H1 (cell line): ENCODE data around the gene MFN1. TPM values are rescaled to one million over a fixed set of nuclear protein-coding genes. Genes with fewer than 3 reads are reported as not detected.

Experiments used
- CTCF ChIA-PET: fragments of 300-600 bp; sonication (Branson Sonifier 250); formaldehyde crosslinking; loops from one replicate; lab custom pipeline; 2021; ENCODE audit not compliant: partially characterized antibody; lab: Charles Lee
- POLR2A ChIA-PET: fragments of 300-600 bp; sonication (Branson Sonifier 250); formaldehyde crosslinking; loops from one replicate; lab custom pipeline; 2021; ENCODE audit warnings: inconsistent platforms; ENCODE audit not compliant: partially characterized antibody; lab: Charles Lee
- DNase-seq, 2 experiments: peaks; one replicate each; pipeline versions ENCODE4 v3.0.0 to v3.0.0-alpha.2; 2010 to 2022; ENCODE audit warnings: low spot score in 2 of 2, low read depth in 1 of 2, mixed read lengths in 1 of 2
- FAIRE-seq: peaks from 2 replicates; lab custom pipeline; 2011; peaks lifted over from hg19 to GRCh38; lab: Jason Lieb, UNC
- H2AFZ ChIP-seq: 2 replicates; pipeline ENCODE4 v1.8.1; 2012; ENCODE audit warnings: low read length, inconsistent platforms
- H2AK5ac ChIP-seq: 2 replicates; pipeline ENCODE4 v1.6.1; 2013; ENCODE audit warnings: low read depth, low read length
- H2BK120ac ChIP-seq: replicated peaks from 2 replicates; pipeline ENCODE3; 2013; ENCODE audit warnings: low read depth, low read length, inconsistent platforms
- H2BK12ac ChIP-seq: 2 replicates; pipeline ENCODE4 v1.6.1; 2013; ENCODE audit warnings: low read depth, low read length
- H2BK15ac ChIP-seq: 2 replicates; pipeline ENCODE4 v1.6.1; 2013; ENCODE audit warnings: low read length
- H2BK20ac ChIP-seq: 2 replicates; pipeline ENCODE4 v1.6.1; 2013; ENCODE audit warnings: low read length
- H2BK5ac ChIP-seq: 2 replicates; pipeline ENCODE4 v1.6.1; 2013; ENCODE audit warnings: low read depth, low read length
- H3K14ac ChIP-seq: 2 replicates; pipeline ENCODE4 v1.6.1; 2013; ENCODE audit warnings: inconsistent platforms; ENCODE audit not compliant: insufficient read length
- H3K18ac ChIP-seq: 2 replicates; pipeline ENCODE4 v1.6.1; 2013; ENCODE audit warnings: low read length; ENCODE audit errors: extremely low read depth
- H3K23ac ChIP-seq: 2 replicates; pipeline ENCODE4 v1.6.1; 2013; ENCODE audit warnings: inconsistent platforms; ENCODE audit not compliant: insufficient read length
- H3K23me2 ChIP-seq: 2 replicates; pipeline ENCODE4 v1.6.1; 2013; ENCODE audit warnings: low read depth, low read length
- H3K27ac ChIP-seq: 2 replicates; pipeline ENCODE4 v1.6.1; 2011; ENCODE audit warnings: low read depth, low read length, inconsistent platforms
- H3K27me3 ChIP-seq, 4 experiments: replicated peaks in 1 of 4; 1 replicate in 1 of 4; 2 replicates in 3 of 4; pipeline versions ENCODE4 v1.6.1 to v1.8.1; 2011 to 2013; ENCODE audit warnings: low read length in 3 of 4, mild to moderate bottlenecking in 3 of 4, inconsistent platforms in 2 of 4, mixed read lengths in 2 of 4, moderate library complexity in 1 of 4; ENCODE audit not compliant: control insufficient read depth in 3 of 4, insufficient read depth in 3 of 4; ENCODE audit errors: extremely low read depth in 1 of 4
- H3K36me3 ChIP-seq, 4 experiments: 2 replicates each; pipeline versions ENCODE4 v1.6.1 to v1.8.1; 2011 to 2013; ENCODE audit warnings: mild to moderate bottlenecking in 4 of 4, low read length in 3 of 4, moderate library complexity in 2 of 4, control low read depth in 1 of 4, inconsistent platforms in 1 of 4; ENCODE audit not compliant: insufficient read depth in 4 of 4, control insufficient read depth in 2 of 4
- H3K4ac ChIP-seq: replicated peaks from 2 replicates; pipeline ENCODE3; 2013; ENCODE audit warnings: low read length, low read depth, mixed read lengths, inconsistent platforms; ENCODE audit not compliant: insufficient read length
- H3K4me1 ChIP-seq, 4 experiments: replicated peaks in 1 of 4; 1 replicate in 1 of 4; 2 replicates in 3 of 4; pipeline versions ENCODE4 v1.6.1 to v1.8.1; 2011 to 2013; ENCODE audit warnings: low read length in 3 of 4, inconsistent platforms in 2 of 4, mixed read lengths in 1 of 4; ENCODE audit not compliant: insufficient read depth in 4 of 4, control insufficient read depth in 3 of 4
- H3K4me2 ChIP-seq, 2 experiments: 2 replicates each; pipeline versions ENCODE4 v1.6.1 to v1.8.1; 2011 to 2013; ENCODE audit warnings: low read depth in 2 of 2, low read length in 2 of 2, control low read depth in 1 of 2, inconsistent platforms in 1 of 2, mild to moderate bottlenecking in 1 of 2; ENCODE audit not compliant: insufficient read depth in 1 of 2
- H3K4me3 ChIP-seq, 4 experiments: fragments of 200-600, 300-600 bp in 1 of 4; sonication (generic), shearing (Covaris generic), sonication (Bioruptor Twin) in 1 of 4; 2 replicates each; pipeline versions ENCODE4 v1.5.1 to v1.8.1; 2011 to 2016; ENCODE audit warnings: low read length in 4 of 4, low read depth in 3 of 4, control low read depth in 2 of 4, inconsistent platforms in 2 of 4, mild to moderate bottlenecking in 2 of 4, mixed read lengths in 1 of 4, moderate library complexity in 1 of 4; ENCODE audit not compliant: insufficient read depth in 2 of 4; ENCODE audit errors: extremely low read depth in 1 of 4
- H3K56ac ChIP-seq: replicated peaks from 2 replicates; pipeline ENCODE3; 2013; ENCODE audit warnings: low read depth, mild to moderate bottlenecking, mixed read lengths, low read length, inconsistent platforms; ENCODE audit not compliant: insufficient read length
- H3K79me1 ChIP-seq: 2 replicates; pipeline ENCODE4 v1.6.1; 2013; ENCODE audit warnings: low read depth, low read length, control low read depth
- H3K79me2 ChIP-seq, 2 experiments: 2 replicates each; pipeline versions ENCODE4 v1.6.1 to v1.8.1; 2012 to 2013; ENCODE audit warnings: low read length in 2 of 2, mild to moderate bottlenecking in 2 of 2, inconsistent platforms in 1 of 2; ENCODE audit not compliant: insufficient read depth in 2 of 2, control insufficient read depth in 1 of 2
- H3K9ac ChIP-seq, 4 experiments: replicated peaks in 1 of 4; 1 replicate in 1 of 4; 2 replicates in 3 of 4; pipeline versions ENCODE4 v1.6.1 to v1.8.1; 2011 to 2013; ENCODE audit warnings: low read depth in 3 of 4, low read length in 3 of 4, control low read depth in 2 of 4, mild to moderate bottlenecking in 2 of 4, moderate library complexity in 2 of 4, inconsistent platforms in 1 of 4; ENCODE audit errors: extremely low read depth in 1 of 4
- H3K9me3 ChIP-seq, 2 experiments: 2 replicates each; pipeline versions ENCODE4 v1.6.1 to v1.8.1; 2012 to 2013; ENCODE audit warnings: mild to moderate bottlenecking in 2 of 2, moderate library complexity in 2 of 2, control low read depth in 1 of 2, inconsistent platforms in 1 of 2, low read depth in 1 of 2, low read length in 1 of 2, mixed read lengths in 1 of 2; ENCODE audit not compliant: insufficient read depth in 2 of 2
- H4K20me1 ChIP-seq, 2 experiments: replicated peaks in 1 of 2; 2 replicates each; pipeline versions ENCODE3 to v1.8.1; 2011 to 2013; ENCODE audit warnings: inconsistent platforms in 2 of 2, low read length in 2 of 2, mild to moderate bottlenecking in 1 of 2; ENCODE audit not compliant: insufficient read depth in 2 of 2, control insufficient read depth in 1 of 2
- H4K5ac ChIP-seq: 2 replicates; pipeline ENCODE4 v1.6.1; 2013; ENCODE audit warnings: low read length, low read depth, mixed read lengths, inconsistent platforms; ENCODE audit not compliant: insufficient read length
- H4K8ac ChIP-seq: 2 replicates; pipeline ENCODE4 v1.8.0; 2013; ENCODE audit warnings: mild to moderate bottlenecking, moderate library complexity, low read length, inconsistent platforms; ENCODE audit not compliant: insufficient read depth; ENCODE audit errors: extremely low read depth
- H4K91ac ChIP-seq: replicated peaks from 2 replicates; pipeline ENCODE3; 2013; ENCODE audit warnings: low read length, mixed read lengths, inconsistent platforms; ENCODE audit not compliant: insufficient read length
- BACH1 ChIP-seq: IDR thresholded peaks from 2 replicates; pipeline ENCODE4 v1.6.1; 2012; ENCODE audit warnings: low read length, improper control_type of control experiment
- FOSL1 ChIP-seq: IDR thresholded peaks from 2 replicates; pipeline ENCODE4 v1.6.1; 2011; ENCODE audit warnings: mild to moderate bottlenecking, low read depth, low read length, moderate library complexity; ENCODE audit not compliant: insufficient read depth
- GTF2F1 ChIP-seq: IDR thresholded peaks from 2 replicates; pipeline ENCODE4 v1.6.1; 2012; ENCODE audit warnings: low read depth, low read length, improper control_type of control experiment, borderline replicate concordance
- JUND ChIP-seq: IDR thresholded peaks from 2 replicates; pipeline ENCODE4 v1.6.1; 2011; ENCODE audit warnings: mild to moderate bottlenecking, improper control_type of control experiment, low read length
- RBBP5 ChIP-seq: IDR thresholded peaks from 2 replicates; pipeline ENCODE4 v1.7.1; 2012; ENCODE audit warnings: low read depth, mild to moderate bottlenecking, inconsistent platforms, low read length, moderate library complexity, borderline replicate concordance
- RFX5 ChIP-seq: IDR thresholded peaks from 2 replicates; pipeline ENCODE4 v1.6.1; 2011; ENCODE audit warnings: low read depth, low read length, improper control_type of control experiment, borderline replicate concordance
- SAP30 ChIP-seq: fragments of 300-600 bp; sonication (generic); IDR thresholded peaks from 2 replicates; pipeline ENCODE4 v1.7.1; 2012; ENCODE audit warnings: low read length, moderate library complexity, mild to moderate bottlenecking, inconsistent platforms; ENCODE audit not compliant: insufficient read depth, insufficient replicate concordance
- SUZ12 ChIP-seq: fragments of 200-600 bp; sonication (generic); IDR thresholded peaks from 2 replicates; pipeline ENCODE4 v1.6.1; 2012; ENCODE audit warnings: mild to moderate bottlenecking, inconsistent platforms, low read length, moderate library complexity, mixed read lengths
- TEAD4 ChIP-seq: IDR thresholded peaks from 2 replicates; pipeline ENCODE4 v1.6.1; 2012; ENCODE audit warnings: low read depth, low read length, inconsistent platforms, mixed read lengths
- USF2 ChIP-seq: IDR thresholded peaks from 2 replicates; pipeline ENCODE4 v1.6.1; 2011; ENCODE audit warnings: low read length, improper control_type of control experiment
- WGBS, 2 experiments: shearing (Covaris generic) in 1 of 2; methylation state at CpG; one replicate each; pipeline versions ENCODE4 v1.1.6 to v1.1.7; 2013 to 2015; ENCODE audit warnings: low lambda C conversion rate in 2 of 2, mixed read lengths in 2 of 2, inconsistent platforms in 1 of 2, low coverage in 1 of 2, missing lambda C conversion rate in 1 of 2; ENCODE audit not compliant: insufficient replicate concordance in 2 of 2, insufficient coverage in 1 of 2, insufficient read length in 1 of 2; ENCODE audit errors: extremely low coverage in 1 of 2, missing lambda C conversion rate in 1 of 2; 5-methylcytosine and 5-hydroxymethylcytosine counted together
- polyA plus RNA-seq, 7 experiments: library from polyadenylated mRNA; depleted of rRNA in 3 of 7; stranded (reverse) in 5 of 7; unstranded in 2 of 7; fragments of >200 nt in 5 of 7; fragments of 200-250 nt in 2 of 7; gene quantifications; 1 replicate in 5 of 7; 2 replicates in 1 of 7; 4 replicates in 1 of 7; pipeline versions ENCODE4 v1.2.1 to v1.2.3, GENCODE V29; 2011 to 2013; ENCODE audit warnings: missing spikeins in 2 of 7, mixed read lengths in 2 of 7
- total RNA-seq: library from RNA; stranded (reverse); fragmentation: NEBNext Ultra II Directional; extraction: Animal tissue kit (Norgen Biotek cat#: 25700); gene quantifications from 2 replicates; pipeline ENCODE4 v1.2.1, GENCODE V29; 2021
- TF ChIP-seq, protein P1 (sequence below): IDR thresholded peaks from 2 replicates; pipeline ENCODE4 v1.6.1; 2012; ENCODE audit warnings: low read length, inconsistent platforms

The MFN1 gene
- total and polyA plus RNA-seq, 2 of the 8 experiments (the other 6 are each of a cell fraction or from before 2014, with no cell fraction given), result 9.1 to 35.6 TPM

- no peak for FAIRE-seq
- H2BK5ac ChIP-seq, result no peak overlapping the region
- POLR2A ChIA-PET, result no interaction called here
- TF ChIP-seq GTF2F1 (no peak), RBBP5 (no peak), USF2 (no peak), TEAD4 (no peak), SAP30 (no peak), SUZ12 (no peak), JUND (no peak), BACH1 (no peak), FOSL1 (no peak), RFX5 (no peak)
- TF ChIP-seq, protein P1, sequence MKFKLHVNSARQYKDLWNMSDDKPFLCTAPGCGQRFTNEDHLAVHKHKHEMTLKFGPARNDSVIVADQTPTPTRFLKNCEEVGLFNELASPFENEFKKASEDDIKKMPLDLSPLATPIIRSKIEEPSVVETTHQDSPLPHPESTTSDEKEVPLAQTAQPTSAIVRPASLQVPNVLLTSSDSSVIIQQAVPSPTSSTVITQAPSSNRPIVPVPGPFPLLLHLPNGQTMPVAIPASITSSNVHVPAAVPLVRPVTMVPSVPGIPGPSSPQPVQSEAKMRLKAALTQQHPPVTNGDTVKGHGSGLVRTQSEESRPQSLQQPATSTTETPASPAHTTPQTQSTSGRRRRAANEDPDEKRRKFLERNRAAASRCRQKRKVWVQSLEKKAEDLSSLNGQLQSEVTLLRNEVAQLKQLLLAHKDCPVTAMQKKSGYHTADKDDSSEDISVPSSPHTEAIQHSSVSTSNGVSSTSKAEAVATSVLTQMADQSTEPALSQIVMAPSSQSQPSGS, result no peak
Observed at GRCh38 chr3:179336345-179336929, 11.1 kb upstream of the MFN1 start.

More at GRCh38 chr3:179336345-179336929, 11.1 kb upstream of the MFN1 start:
- no peak overlapping the region for H2AK5ac ChIP-seq
- no peak overlapping the region for H4K91ac ChIP-seq
- no peak overlapping the region for H4K8ac ChIP-seq
- no peak overlapping the region for H2AFZ ChIP-seq
- H3K9ac ChIP-seq, result no peak overlapping the region
- no peak overlapping the region for H3K23ac ChIP-seq
- no peak for DNase-seq
- H4K20me1 ChIP-seq, result peaks cover 0 to 2% of the 10 kb centered on the region in 2 experiments
- no peak overlapping the region for H3K4me3 ChIP-seq
- H2BK15ac ChIP-seq, result no peak overlapping the region
- no peak overlapping the region for H3K4me2 ChIP-seq
- no peak overlapping the region for H4K5ac ChIP-seq
- H3K4ac ChIP-seq, result no peak overlapping the region
- H3K79me1 ChIP-seq, result no peaks in the 10 kb centered on the region
- H3K18ac ChIP-seq, result no peak overlapping the region
- no peak overlapping the region for H3K27ac ChIP-seq
- WGBS, 2 experiments, result 96% methylated on average over 1 of the region's 1 CpG; no CpG with 5 or more reads in 1 of the 2 experiments
- H3K36me3 ChIP-seq, result peaks cover 10 to 50% (median 34%) of the 10 kb centered on the region in 4 experiments
- CTCF ChIA-PET, result no interaction called here
- no peaks in the 10 kb centered on the region for H3K23me2 ChIP-seq
- no peaks in the 10 kb centered on the region for H3K4me1 ChIP-seq
- no peak overlapping the region for H2BK120ac ChIP-seq
- H3K27me3 ChIP-seq, result no peaks in the 10 kb centered on the region
- H3K79me2 ChIP-seq, result no peaks in the 10 kb centered on the region
- H2BK20ac ChIP-seq, result no peak overlapping the region
- no peak overlapping the region for H2BK12ac ChIP-seq
- H3K14ac ChIP-seq, result no peak overlapping the region
- no peaks in the 10 kb centered on the region for H3K9me3 ChIP-seq
- no peak overlapping the region for H3K56ac ChIP-seq
